ENCODE measurements around the gene FGFRL1.

Gene FGFRL1

GRCh38 chr4:1008840-1009541 lies 2.4 kb upstream of the FGFRL1 start:
- peaks cover 36% of the 10 kb centered on the region for H3K4me1 Mint-ChIP-seq
- peak overlapping the region; percentile 77 for H3K4me3 Mint-ChIP-seq
- H3K9me3 Mint-ChIP-seq: peaks cover 2% of the 10 kb centered on the region
- ATAC-seq: peak; percentile 2
- H3K27me3 Mint-ChIP-seq: peaks cover 55% of the 10 kb centered on the region
- H3K27ac Mint-ChIP-seq: no peak overlapping the region
- no peaks in the 10 kb centered on the region for H3K36me3 Mint-ChIP-seq

- Mint-ChIP-seq H3K27ac (peak overlapping the region; percentile 78), H3K27me3 (peaks cover 48% of the 10 kb centered on the region), H3K4me3 (peak overlapping the region; percentile 93), H3K9me3 (peaks cover 2% of the 10 kb centered on the region), H3K4me1 (peaks cover 36% of the 10 kb centered on the region), H3K36me3 (no peaks in the 10 kb centered on the region)
- ATAC-seq: peak; percentile 83
These were observed 1.7 kb upstream of the FGFRL1 start for GRCh38 chr4:1009542-1010394.

- ATAC-seq: peak; percentile 9
- peak overlapping the region; percentile 78 for H3K27ac Mint-ChIP-seq
- peaks cover 2% of the 10 kb centered on the region for H3K9me3 Mint-ChIP-seq
- H3K4me1 Mint-ChIP-seq: peaks cover 36% of the 10 kb centered on the region
- no peaks in the 10 kb centered on the region for H3K36me3 Mint-ChIP-seq
- peaks cover 40% of the 10 kb centered on the region for H3K27me3 Mint-ChIP-seq
- H3K4me3 Mint-ChIP-seq: peak overlapping the region; percentile 93
These were observed 918 bp upstream of the FGFRL1 start for GRCh38 chr4:1010395-1011021.

GRCh38 chr4:1011666-1012033 lies 224 bp downstream of the FGFRL1 start:
- no peak overlapping the region for H3K27ac Mint-ChIP-seq
- no peak for ATAC-seq
- peaks cover 29% of the 10 kb centered on the region for H3K27me3 Mint-ChIP-seq
- peaks cover 2% of the 10 kb centered on the region for H3K9me3 Mint-ChIP-seq
- H3K4me3 Mint-ChIP-seq: no peak overlapping the region
- no peaks in the 10 kb centered on the region for H3K36me3 Mint-ChIP-seq
- H3K4me1 Mint-ChIP-seq: peaks cover 36% of the 10 kb centered on the region

- peaks cover 31% of the 10 kb centered on the region for H3K4me1 Mint-ChIP-seq
- no peak for ATAC-seq
- peaks cover 2% of the 10 kb centered on the region for H3K9me3 Mint-ChIP-seq
These were observed 761 bp downstream of the FGFRL1 start for GRCh38 chr4:1012034-1012739.

GRCh38 chr4:1013225-1014073 lies 2.0 kb downstream of the FGFRL1 start:
- Mint-ChIP-seq H3K27me3 (peaks cover 11% of the 10 kb centered on the region), H3K36me3 (no peaks in the 10 kb centered on the region), H3K9me3 (no peaks in the 10 kb centered on the region), H3K4me3 (peak overlapping the region; percentile 38), H3K27ac (no peak overlapping the region), H3K4me1 (peaks cover 35% of the 10 kb centered on the region)
- ATAC-seq: no peak

More at GRCh38 chr4:1012034-1012739, 761 bp downstream of the FGFRL1 start:
- Mint-ChIP-seq H3K27me3 (peaks cover 23% of the 10 kb centered on the region), H3K4me3 (peak overlapping the region; percentile 63), H3K36me3 (no peaks in the 10 kb centered on the region), H3K27ac (no peak overlapping the region)

GRCh38 chr4:1014291-1015167 lies 3.1 kb downstream of the FGFRL1 start:
- no peaks in the 10 kb centered on the region for H3K27me3 Mint-ChIP-seq
- H3K36me3 Mint-ChIP-seq: no peaks in the 10 kb centered on the region
- H3K9me3 Mint-ChIP-seq: no peaks in the 10 kb centered on the region
- peaks cover 25% of the 10 kb centered on the region for H3K4me1 Mint-ChIP-seq
- no peak overlapping the region for H3K4me3 Mint-ChIP-seq
- H3K27ac Mint-ChIP-seq: no peak overlapping the region
- ATAC-seq: no peak

- Mint-ChIP-seq H3K4me1 (peaks cover 24% of the 10 kb centered on the region), H3K36me3 (no peaks in the 10 kb centered on the region), H3K27ac (no peak overlapping the region), H3K9me3 (no peaks in the 10 kb centered on the region), H3K4me3 (no peak overlapping the region), H3K27me3 (no peaks in the 10 kb centered on the region)
- ATAC-seq: no peak
These were observed 3.8 kb downstream of the FGFRL1 start for GRCh38 chr4:1015179-1015578.

GRCh38 chr4:1015746-1016145 lies 4.3 kb downstream of the FGFRL1 start:
- no peak for ATAC-seq

GRCh38 chr4:1017211-1017610 lies 5.8 kb downstream of the FGFRL1 start:
- H3K4me3 Mint-ChIP-seq: no peak overlapping the region
- H3K4me1 Mint-ChIP-seq: peaks cover 28% of the 10 kb centered on the region
- H3K9me3 Mint-ChIP-seq: no peaks in the 10 kb centered on the region

More at GRCh38 chr4:1015746-1016145, 4.3 kb downstream of the FGFRL1 start:
- no peak overlapping the region for H3K4me3 Mint-ChIP-seq
- H3K9me3 Mint-ChIP-seq: no peaks in the 10 kb centered on the region
- H3K27me3 Mint-ChIP-seq: no peaks in the 10 kb centered on the region
- H3K4me1 Mint-ChIP-seq: peaks cover 18% of the 10 kb centered on the region
- no peak overlapping the region for H3K27ac Mint-ChIP-seq
- no peaks in the 10 kb centered on the region for H3K36me3 Mint-ChIP-seq

GRCh38 chr4:1017706-1018105 lies 6.3 kb downstream of the FGFRL1 start:
- Mint-ChIP-seq H3K4me3 (no peak overlapping the region), H3K36me3 (no peaks in the 10 kb centered on the region), H3K27me3 (no peaks in the 10 kb centered on the region), H3K27ac (peak overlapping the region; percentile 49), H3K4me1 (peaks cover 26% of the 10 kb centered on the region), H3K9me3 (no peaks in the 10 kb centered on the region)
- ATAC-seq: no peak

More at GRCh38 chr4:1017211-1017610, 5.8 kb downstream of the FGFRL1 start:
- ATAC-seq: no peak
- H3K27ac Mint-ChIP-seq: no peak overlapping the region
- no peaks in the 10 kb centered on the region for H3K36me3 Mint-ChIP-seq
- H3K27me3 Mint-ChIP-seq: no peaks in the 10 kb centered on the region

- no peak for ATAC-seq
- no peaks in the 10 kb centered on the region for H3K36me3 Mint-ChIP-seq
- peak overlapping the region; percentile 49 for H3K27ac Mint-ChIP-seq
- no peaks in the 10 kb centered on the region for H3K27me3 Mint-ChIP-seq
- peaks cover 24% of the 10 kb centered on the region for H3K4me1 Mint-ChIP-seq
- H3K9me3 Mint-ChIP-seq: no peaks in the 10 kb centered on the region
- H3K4me3 Mint-ChIP-seq: no peak overlapping the region
These were observed 7.0 kb downstream of the FGFRL1 start for GRCh38 chr4:1018147-1019020.

GRCh38 chr4:1019320-1019719 lies 7.9 kb downstream of the FGFRL1 start:
- H3K4me3 Mint-ChIP-seq: no peak overlapping the region
- H3K4me1 Mint-ChIP-seq: peaks cover 24% of the 10 kb centered on the region
- H3K27ac Mint-ChIP-seq: no peak overlapping the region
- no peaks in the 10 kb centered on the region for H3K9me3 Mint-ChIP-seq
- H3K36me3 Mint-ChIP-seq: no peaks in the 10 kb centered on the region
- no peak for ATAC-seq
- H3K27me3 Mint-ChIP-seq: no peaks in the 10 kb centered on the region

All from stimulated activated memory B cell treated with anti-CD40 and anti-IgM and Interleukin-4, amounts not matched to agents 10 μg/mL and 1 μg/mL and 100 μg/mL, for 72 hours (primary cell).